Camera-type eye (tissue), 1 donor: ENCODE data around the gene PRKAG3. TPM values are rescaled to one million over a fixed set of nuclear protein-coding genes. Genes with fewer than 3 reads are reported as not detected.

Source experiments
- total RNA-seq: library from RNA; depleted of rRNA; stranded (reverse); fragments of >200 nt; gene quantifications from one replicate; pipeline ENCODE4 v1.2.3, GENCODE V29; 2014

PRKAG3 gene
- 1.5 TPM for total RNA-seq

DNA sequence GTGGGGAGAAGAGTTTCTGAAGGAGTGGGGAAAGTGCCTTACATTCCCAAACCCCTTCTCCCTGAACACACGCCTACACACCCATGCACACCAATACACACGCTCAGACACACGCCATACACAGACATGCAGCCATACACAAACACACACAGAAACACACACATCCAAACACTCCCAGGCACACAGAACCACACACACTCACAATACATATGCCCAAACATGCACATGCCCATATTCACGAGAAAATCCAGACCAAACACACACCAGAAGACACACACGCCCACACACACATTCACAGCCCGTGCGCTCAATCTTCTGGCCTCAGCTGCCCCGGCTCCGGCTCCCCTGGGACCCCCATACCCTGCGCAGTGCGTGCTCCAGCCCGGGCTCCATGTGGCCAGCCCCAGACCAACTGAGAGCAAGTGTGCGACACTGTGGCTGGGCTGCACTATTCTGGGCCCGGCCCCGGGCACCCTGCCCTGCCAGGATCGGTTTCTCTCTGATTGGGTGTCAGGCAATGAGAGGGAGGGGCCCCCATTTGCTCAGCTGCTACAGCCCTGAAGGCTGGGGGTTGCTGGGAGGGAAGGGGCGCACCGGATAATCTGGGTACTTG, at the start of gene PRKAG3:
PRKAG3 (minus strand) TSS at position 426 of the 613 bp plus-strand sequence.

DNA sequence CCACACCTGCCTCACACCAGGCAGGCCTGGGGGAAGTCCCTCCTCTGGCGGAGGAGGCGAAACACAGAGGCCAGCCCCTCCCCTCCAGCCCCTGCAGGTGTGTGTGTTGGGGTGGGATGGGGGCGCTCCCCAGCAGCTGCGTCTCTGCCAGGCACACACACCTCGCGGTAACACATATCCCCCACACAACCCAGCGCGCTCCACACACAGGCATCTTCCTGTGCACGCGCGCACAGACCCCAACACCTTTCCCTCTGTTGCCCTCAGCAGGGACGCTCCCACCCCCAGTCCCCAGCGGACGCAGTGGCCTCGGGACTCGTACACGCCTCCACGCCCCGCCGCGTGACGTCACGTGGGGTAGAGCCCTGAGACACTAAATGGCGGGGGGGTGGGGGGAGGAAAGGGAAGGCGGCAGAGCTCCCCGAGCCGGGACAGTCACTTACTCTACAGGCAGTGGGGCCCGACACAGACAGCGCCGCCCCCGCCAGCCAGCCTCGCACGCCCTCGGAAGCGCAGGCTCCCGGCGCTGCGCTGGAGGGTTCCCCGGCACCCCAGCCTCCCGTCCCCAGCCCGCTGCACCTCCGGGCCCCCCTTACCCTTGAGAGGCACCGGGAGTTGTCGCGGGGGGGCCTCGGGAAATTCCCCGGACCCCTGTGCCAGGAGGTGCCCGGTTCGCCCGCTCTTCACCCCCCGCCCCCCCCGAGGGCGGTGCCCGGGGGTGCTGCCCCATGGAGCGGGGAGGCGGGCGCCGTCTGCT, 48.7 kb upstream of the PRKAG3 start, which contains the start of gene WNT10A:
WNT10A (plus strand) TSS at position 751 of the 757 bp plus-strand sequence. CDS start 144 bp downstream, outside the sequence.

DNA sequence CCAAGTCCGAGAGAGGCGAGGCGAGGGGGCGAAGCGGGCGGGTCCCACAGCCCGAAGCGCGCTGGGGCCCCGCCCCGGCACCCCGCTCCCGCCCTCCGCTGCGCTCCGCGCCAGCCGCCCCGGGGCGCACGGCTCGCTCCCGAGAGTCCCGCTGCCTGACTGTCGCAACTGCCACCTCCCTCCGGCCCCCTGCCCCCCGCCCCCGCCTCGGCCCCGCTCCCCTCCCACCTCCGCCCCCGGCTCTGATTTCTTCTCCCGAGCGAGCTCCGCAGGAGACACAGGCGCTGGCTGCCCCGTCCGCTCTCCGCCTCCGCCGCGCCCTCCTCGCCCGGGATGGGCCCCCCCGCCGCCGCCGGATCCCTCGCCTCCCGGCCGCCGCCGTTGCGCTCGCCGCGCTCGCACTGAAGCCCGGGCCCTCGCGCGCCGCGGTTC, 28.0 kb upstream of the PRKAG3 start, which contains the start of gene WNT6:
WNT6 (plus strand) TSS at position 250 of the 432 bp plus-strand sequence. CDS start 233 bp downstream, outside the sequence.

DNA sequence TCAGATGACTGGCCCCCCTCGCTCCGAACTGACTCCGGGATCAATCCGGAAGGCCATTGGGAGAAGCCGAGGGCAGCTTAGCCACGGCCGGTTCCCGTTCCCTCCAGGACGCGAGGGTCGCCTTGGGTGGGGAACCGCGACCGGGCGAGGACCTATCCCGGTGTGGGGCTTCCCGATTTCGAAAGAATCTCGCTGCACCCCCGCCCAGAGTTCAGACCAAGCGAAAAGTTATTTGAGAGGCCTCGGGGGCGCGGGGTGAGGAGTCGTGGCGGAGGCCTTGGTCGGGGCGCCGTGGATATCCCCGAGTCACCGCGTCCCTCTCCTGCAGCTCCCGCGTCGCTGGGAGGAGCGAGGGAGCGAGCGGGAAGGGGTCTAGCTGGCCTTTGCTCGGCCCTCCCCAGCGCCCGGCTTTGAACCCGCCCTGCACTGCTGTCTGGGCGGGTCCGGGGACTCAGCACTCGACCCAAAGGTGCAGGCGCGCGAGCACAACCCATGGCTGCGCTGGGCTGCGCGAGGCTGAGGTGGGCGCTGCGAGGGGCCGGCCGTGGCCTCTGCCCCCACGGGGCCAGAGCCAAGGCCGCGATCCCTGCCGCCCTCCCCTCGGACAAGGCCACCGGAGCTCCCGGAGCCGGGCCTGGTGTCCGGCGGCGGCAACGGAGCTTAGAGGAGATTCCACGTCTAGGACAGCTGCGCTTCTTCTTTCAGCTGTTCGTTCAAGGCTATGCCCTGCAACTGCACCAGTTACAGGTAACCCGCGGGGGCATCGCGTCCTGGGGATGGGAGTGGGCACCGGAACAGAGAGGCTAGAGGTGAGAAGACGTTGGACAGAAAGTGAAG, 49.7 kb downstream of the PRKAG3 start, which contains the start of gene CYP27A1:
CYP27A1 (plus strand) TSS at position 457 of the 837 bp plus-strand sequence; CDS start at position 493, 36 bp downstream.

Other genes starting within 250 kb of the PRKAG3 start
- 29.4 TPM for gene PLCD4, start 223.9 kb downstream of the PRKAG3 start, total RNA-seq
- gene ZNF142, start 172.2 kb downstream of the PRKAG3 start, total RNA-seq = 21.8 TPM
- gene BCS1L, start 172.1 kb downstream of the PRKAG3 start, total RNA-seq = 30.0 TPM
- 11.7 TPM for gene RNF25, start 159.8 kb downstream of the PRKAG3 start, total RNA-seq
- 47.2 TPM for gene STK36, start 159.7 kb downstream of the PRKAG3 start, total RNA-seq
- gene TTLL4, start 121.0 kb downstream of the PRKAG3 start, total RNA-seq = 78.3 TPM
- gene CYP27A1, start 49.7 kb downstream of the PRKAG3 start, total RNA-seq = 30.0 TPM
- gene WNT6, start 28.0 kb upstream of the PRKAG3 start, total RNA-seq = 1.0 TPM
- 8.1 TPM for gene WNT10A, start 49.0 kb upstream of the PRKAG3 start, total RNA-seq
- gene CDK5R2, start 127.9 kb upstream of the PRKAG3 start, total RNA-seq = 16.2 TPM
- gene FEV, start 153.4 kb upstream of the PRKAG3 start, total RNA-seq = not detected
- gene CRYBA2, start 161.6 kb upstream of the PRKAG3 start, total RNA-seq = 1,526 TPM
- gene CFAP65, start 209.7 kb upstream of the PRKAG3 start, total RNA-seq = not detected
- gene IHH, start 229.1 kb upstream of the PRKAG3 start, total RNA-seq = 3.8 TPM